Central memory CD8-positive, alpha-beta T cell (primary cell): ENCODE results near the gene SNAPC3.
A peak's percentile ranks its signal among the peaks of the same experiment; 100 is the strongest.
"Not testable (repeated sequence)": the region's sequence is repeated elsewhere in the genome, so short reads cannot be mapped to it uniquely, and the experiment has no call there.

Experiments
- ATAC-seq: fragments of 150-1000 bp; cut with Tn5 transposase; replicated peaks from 2 replicates; pipeline ENCODE4 v1.10.0; 2022; ENCODE audit warnings: mild to moderate bottlenecking, moderate FRiP score, moderate number of reproducible peaks; ENCODE audit not compliant: poor library complexity, severe bottlenecking; ENCODE audit errors: extremely low read depth
- DNase-seq, 2 donors: peaks; one replicate each; pipeline ENCODE4 v3.0.0; 2021; ENCODE audit warnings: low spot score in 2 of 2
- H3K27ac Mint-ChIP-seq: one replicate; pipeline ENCODE4 v1.8.0; 2022; ENCODE audit warnings: low read depth, mild to moderate bottlenecking, moderate library complexity, mixed read lengths
- H3K27me3 Mint-ChIP-seq: one replicate; pipeline ENCODE4 v1.8.0; 2022; ENCODE audit warnings: mixed read lengths
- H3K36me3 Mint-ChIP-seq: one replicate; pipeline ENCODE4 v1.8.0; 2022; ENCODE audit warnings: mild to moderate bottlenecking, moderate library complexity, mixed read lengths; ENCODE audit not compliant: insufficient read depth
- H3K4me1 Mint-ChIP-seq: one replicate; pipeline ENCODE4 v1.8.0; 2022; ENCODE audit warnings: mixed read lengths
- H3K4me3 Mint-ChIP-seq: one replicate; pipeline ENCODE4 v1.8.0; 2022; ENCODE audit warnings: mild to moderate bottlenecking, moderate library complexity, mixed read lengths
- H3K9me3 Mint-ChIP-seq: one replicate; pipeline ENCODE4 v1.8.0; 2022; ENCODE audit warnings: mixed read lengths

The SNAPC3 gene

GRCh38 chr9:15430920-15431844, 8.5 kb downstream of the SNAPC3 start:
- Mint-ChIP-seq H3K9me3 (no peaks in the 10 kb centered on the region), H3K27ac (no peak overlapping the region), H3K27me3 (no peaks in the 10 kb centered on the region), H3K4me3 (no peak overlapping the region), H3K4me1 (peaks cover 60% of the 10 kb centered on the region), H3K36me3 (peaks cover 28% of the 10 kb centered on the region)
- ATAC-seq (no peak), DNase-seq (no peak)

GRCh38 chr9:15433191-15433590, 10.5 kb downstream of the SNAPC3 start:
- Mint-ChIP-seq H3K27ac (peak overlapping the region; percentile 23), H3K4me3 (no peak overlapping the region), H3K9me3 (no peaks in the 10 kb centered on the region), H3K4me1 (peaks cover 70% of the 10 kb centered on the region), H3K27me3 (no peaks in the 10 kb centered on the region), H3K36me3 (peaks cover 37% of the 10 kb centered on the region)
- ATAC-seq = no peak
- DNase-seq = no peak

GRCh38 chr9:15433661-15434060, 11.0 kb downstream of the SNAPC3 start:
- DNase-seq (no peak), ATAC-seq (no peak)
- Mint-ChIP-seq H3K4me3 (no peak overlapping the region), H3K36me3 (peaks cover 40% of the 10 kb centered on the region), H3K4me1 (peaks cover 70% of the 10 kb centered on the region), H3K27ac (no peak overlapping the region), H3K9me3 (no peaks in the 10 kb centered on the region), H3K27me3 (no peaks in the 10 kb centered on the region)

- Mint-ChIP-seq H3K36me3 (peaks cover 52% of the 10 kb centered on the region), H3K4me1 (peaks cover 31% of the 10 kb centered on the region), H3K4me3 (no peak overlapping the region), H3K9me3 (no peaks in the 10 kb centered on the region), H3K27ac (peak overlapping the region; percentile 59), H3K27me3 (no peaks in the 10 kb centered on the region)
- no peak for DNase-seq
- ATAC-seq = no peak
Measured at GRCh38 chr9:15438891-15439290, 16.2 kb downstream of the SNAPC3 start.

GRCh38 chr9:15441841-15442240, 19.2 kb downstream of the SNAPC3 start:
- Mint-ChIP-seq H3K36me3 (peaks cover 42% of the 10 kb centered on the region), H3K4me1 (peaks cover 15% of the 10 kb centered on the region)

GRCh38 chr9:15442264-15442663, 19.6 kb downstream of the SNAPC3 start:
- not testable (repeated sequence) for H3K4me3 Mint-ChIP-seq, ATAC-seq, H3K27ac Mint-ChIP-seq, H3K27me3 Mint-ChIP-seq, DNase-seq, H3K9me3 Mint-ChIP-seq
- Mint-ChIP-seq H3K4me1 (peaks cover 15% of the 10 kb centered on the region), H3K36me3 (peaks cover 41% of the 10 kb centered on the region)

More at GRCh38 chr9:15441841-15442240, 19.2 kb downstream of the SNAPC3 start:
- not testable (repeated sequence) for ATAC-seq, H3K27me3 Mint-ChIP-seq, H3K9me3 Mint-ChIP-seq, DNase-seq, H3K4me3 Mint-ChIP-seq, H3K27ac Mint-ChIP-seq

- Mint-ChIP-seq H3K4me3 (no peak overlapping the region), H3K27ac (no peak overlapping the region), H3K27me3 (no peaks in the 10 kb centered on the region), H3K9me3 (no peaks in the 10 kb centered on the region), H3K4me1 (peaks cover 6% of the 10 kb centered on the region), H3K36me3 (peaks cover 54% of the 10 kb centered on the region)
- no peak for ATAC-seq
- no peak for DNase-seq
Measured at GRCh38 chr9:15444141-15444540, 21.5 kb downstream of the SNAPC3 start.

GRCh38 chr9:15453956-15454355, 31.3 kb downstream of the SNAPC3 start:
- DNase-seq (no peak), ATAC-seq (no peak)
- H3K27ac Mint-ChIP-seq = no peak overlapping the region
- H3K4me1 Mint-ChIP-seq = peaks cover 6% of the 10 kb centered on the region
- H3K4me3 Mint-ChIP-seq = no peak overlapping the region
- H3K27me3 Mint-ChIP-seq = no peaks in the 10 kb centered on the region
- H3K36me3 Mint-ChIP-seq = peaks cover 37% of the 10 kb centered on the region
- H3K9me3 Mint-ChIP-seq = no peaks in the 10 kb centered on the region

- no peaks in the 10 kb centered on the region for H3K4me1 Mint-ChIP-seq
- peaks cover 44% of the 10 kb centered on the region for H3K36me3 Mint-ChIP-seq
- no peaks in the 10 kb centered on the region for H3K27me3 Mint-ChIP-seq
- DNase-seq = no peak
- H3K27ac Mint-ChIP-seq = no peak overlapping the region
- ATAC-seq = no peak
- no peaks in the 10 kb centered on the region for H3K9me3 Mint-ChIP-seq
- no peak overlapping the region for H3K4me3 Mint-ChIP-seq
Measured at GRCh38 chr9:15461056-15461455, 38.4 kb downstream of the SNAPC3 start.

- Mint-ChIP-seq H3K36me3 (peaks cover 45% of the 10 kb centered on the region), H3K4me3 (no peak overlapping the region)
- no peak for ATAC-seq
Measured at GRCh38 chr9:15461601-15462000, 38.9 kb downstream of the SNAPC3 start.

GRCh38 chr9:15468145-15468544, 45.5 kb downstream of the SNAPC3 start:
- no peak for ATAC-seq
- Mint-ChIP-seq H3K27ac (no peak overlapping the region), H3K36me3 (peaks cover 49% of the 10 kb centered on the region), H3K9me3 (no peaks in the 10 kb centered on the region), H3K4me1 (peaks cover 4% of the 10 kb centered on the region), H3K27me3 (no peaks in the 10 kb centered on the region), H3K4me3 (no peak overlapping the region)
- no peak for DNase-seq

More at GRCh38 chr9:15461601-15462000, 38.9 kb downstream of the SNAPC3 start:
- Mint-ChIP-seq H3K4me1 (no peaks in the 10 kb centered on the region), H3K27me3 (no peaks in the 10 kb centered on the region), H3K9me3 (no peaks in the 10 kb centered on the region), H3K27ac (no peak overlapping the region)
- no peak for DNase-seq

- Mint-ChIP-seq H3K36me3 (peaks cover 54% of the 10 kb centered on the region), H3K27me3 (no peaks in the 10 kb centered on the region), H3K27ac (no peak overlapping the region), H3K9me3 (no peaks in the 10 kb centered on the region), H3K4me1 (peaks cover 10% of the 10 kb centered on the region), H3K4me3 (no peak overlapping the region)
- ATAC-seq = no peak
- no peak for DNase-seq
Measured at GRCh38 chr9:15469406-15469805, 46.7 kb downstream of the SNAPC3 start.

- peaks cover 57% of the 10 kb centered on the region for H3K36me3 Mint-ChIP-seq
- ATAC-seq (no peak), DNase-seq (no peak)
- no peak overlapping the region for H3K27ac Mint-ChIP-seq
- H3K4me3 Mint-ChIP-seq = no peak overlapping the region
- peaks cover 10% of the 10 kb centered on the region for H3K4me1 Mint-ChIP-seq
- H3K9me3 Mint-ChIP-seq = no peaks in the 10 kb centered on the region
- H3K27me3 Mint-ChIP-seq = no peaks in the 10 kb centered on the region
Measured at GRCh38 chr9:15469862-15470261, 47.2 kb downstream of the SNAPC3 start.
